Aorta (tissue), 5 donors: Measurements from ENCODE around the gene HSPB7. TPM values are rescaled to one million over a fixed set of nuclear protein-coding genes. Genes with fewer than 3 reads are reported as not detected.

Source experiments
- ATAC-seq: fragments of 200-7000 bp; cut with Tn5 transposase; one replicate; pipeline ENCODE4 v1.9.1; 2022; ENCODE audit warnings: moderate library complexity; ENCODE audit not compliant: low FRiP score
- DNase-seq, 2 donors: peaks; one replicate each; pipeline ENCODE4 v3.0.0-alpha.2; 2020
- H3K27ac ChIP-seq, 2 donors: one replicate each; pipeline ENCODE4 v1.5.1; 2013; ENCODE audit warnings: low read length in 2 of 2, mild to moderate bottlenecking in 2 of 2, moderate library complexity in 2 of 2, control low read depth in 1 of 2, inconsistent platforms in 1 of 2, low read depth in 1 of 2
- H3K27me3 ChIP-seq, 2 donors: one replicate each; pipeline ENCODE4 v1.6.1; 2013; ENCODE audit warnings: control low read depth in 1 of 2, low read length in 1 of 2, mild to moderate bottlenecking in 1 of 2, moderate library complexity in 1 of 2; ENCODE audit not compliant: insufficient read depth in 2 of 2, control insufficient read depth in 1 of 2
- H3K36me3 ChIP-seq, 2 donors: one replicate each; pipeline ENCODE4 v1.6.1; 2013; ENCODE audit warnings: control low read depth in 1 of 2, low read length in 1 of 2, mild to moderate bottlenecking in 1 of 2; ENCODE audit not compliant: insufficient read depth in 2 of 2, control insufficient read depth in 1 of 2
- H3K4me1 ChIP-seq, 2 donors: one replicate each; pipeline ENCODE4 v1.6.1; 2013; ENCODE audit warnings: low read length in 2 of 2, control low read depth in 1 of 2, mild to moderate bottlenecking in 1 of 2, moderate library complexity in 1 of 2; ENCODE audit not compliant: insufficient read depth in 2 of 2, control insufficient read depth in 1 of 2
- H3K4me3 ChIP-seq, 2 donors: one replicate each; pipeline ENCODE4 v1.5.1; 2013; ENCODE audit warnings: low read length in 2 of 2, control low read depth in 1 of 2, mild to moderate bottlenecking in 1 of 2
- H3K9me3 ChIP-seq: one replicate; pipeline ENCODE4 v1.6.1; 2013; ENCODE audit warnings: mild to moderate bottlenecking, low read length; ENCODE audit not compliant: control insufficient read depth
- WGBS, 2 donors: extraction: QIAGEN DNeasy Blood & Tissue Kit; methylation state at CpG; one replicate each; pipeline ENCODE4 v1.1.7; 2013; 5-methylcytosine and 5-hydroxymethylcytosine counted together
- intact Hi-C, 2 donors: fragments of 100-400 bp; cut with DNase I; formaldehyde crosslinking; loops; one replicate each; pipeline versions ENCODE4 v1.14.2 to v1.15.0; 2022
- polyA plus RNA-seq, 2 donors: library from polyadenylated mRNA; stranded (reverse); fragments of 200-250 nt; gene quantifications; one replicate each; pipeline ENCODE4 v1.2.3, GENCODE V29; 2013
- total RNA-seq, 2 donors: library from RNA; stranded (reverse); fragmentation: NEBNext Ultra II Directional; extraction: Animal tissue kit (Norgen Biotek cat#: 25700); gene quantifications; one replicate each; pipeline ENCODE4 v1.2.1, GENCODE V29; 2021
- donor health status: healthy with polysubstance abuse.
- donor health status: Bipolar disorder and iron deficiency.
- donor health status: DM: no; HTN: no; CAD: no.
- donor health status: DM: no; HTN: no; CAD: no.
- donor health status: DM: yes; HTN: yes; CAD: no.

HSPB7 gene
- total and polyA plus RNA-seq, 4 donors, result 128 to 802 (median 326) TPM

DNA sequence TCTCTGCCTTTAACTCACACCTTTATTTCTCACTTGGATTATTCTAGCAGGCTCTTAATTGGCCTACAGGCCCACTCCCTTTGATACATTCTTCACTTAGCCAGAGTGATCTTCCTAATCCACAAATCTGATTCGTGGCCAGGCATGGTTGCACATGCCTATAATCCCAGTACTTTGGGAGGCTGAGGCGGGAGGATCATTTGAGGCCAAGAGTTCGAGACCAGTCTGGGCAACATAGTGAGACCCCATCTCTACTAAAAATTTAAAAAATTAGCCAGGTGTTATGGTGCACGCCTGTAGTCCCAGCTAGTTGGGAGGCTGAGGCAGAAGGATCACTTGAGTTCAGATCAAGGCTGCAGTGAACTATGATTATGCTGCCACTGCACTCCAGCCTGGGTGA is 44.1 kb downstream of the HSPB7 start:
- no peak overlapping the region for H3K4me3 ChIP-seq
- peaks cover 0 to 5% of the 10 kb centered on the region in 2 donors for H3K4me1 ChIP-seq
- 93 to 94% methylated on average over 4 of the region's 4 CpGs for WGBS, 2 donors
- no peak overlapping the region for H3K27ac ChIP-seq
- DNase-seq (no peak), ATAC-seq (no peak)
- peaks cover 0 to 4% of the 10 kb centered on the region in 2 donors for H3K36me3 ChIP-seq
- no peaks in the 10 kb centered on the region for H3K9me3 ChIP-seq
- intact Hi-C loops, result no loop called here
- H3K27me3 ChIP-seq, result no peaks in the 10 kb centered on the region

- Histone ChIP-seq H3K27ac (no peak overlapping the region), H3K27me3 (no peaks in the 10 kb centered on the region), H3K36me3 (peaks cover 0 to 6% of the 10 kb centered on the region in 2 donors), H3K4me1 (peaks cover 0 to 5% of the 10 kb centered on the region in 2 donors), H3K9me3 (no peaks in the 10 kb centered on the region), H3K4me3 (no peak overlapping the region)
- DNase-seq (no peak), ATAC-seq (no peak)
- WGBS, 2 donors, result 90 to 91% methylated on average over 1 of the region's 1 CpG
- intact Hi-C loops, result no loop called here
Measured at GRCh38 chr1:15972409-15972808, 45.4 kb downstream of the HSPB7 start.

- no peak overlapping the region for H3K4me3 ChIP-seq
- H3K27ac ChIP-seq, result no peak overlapping the region
- peaks cover 0 to 6% of the 10 kb centered on the region in 2 donors for H3K36me3 ChIP-seq
- peaks cover 5% of the 10 kb centered on the region in 2 donors for H3K4me1 ChIP-seq
- no peaks in the 10 kb centered on the region for H3K9me3 ChIP-seq
- intact Hi-C loops, result no loop called here
- no peaks in the 10 kb centered on the region for H3K27me3 ChIP-seq
- no peak for DNase-seq
- no peak for ATAC-seq
Measured at GRCh38 chr1:15970911-15971310, 46.9 kb downstream of the HSPB7 start.

DNA sequence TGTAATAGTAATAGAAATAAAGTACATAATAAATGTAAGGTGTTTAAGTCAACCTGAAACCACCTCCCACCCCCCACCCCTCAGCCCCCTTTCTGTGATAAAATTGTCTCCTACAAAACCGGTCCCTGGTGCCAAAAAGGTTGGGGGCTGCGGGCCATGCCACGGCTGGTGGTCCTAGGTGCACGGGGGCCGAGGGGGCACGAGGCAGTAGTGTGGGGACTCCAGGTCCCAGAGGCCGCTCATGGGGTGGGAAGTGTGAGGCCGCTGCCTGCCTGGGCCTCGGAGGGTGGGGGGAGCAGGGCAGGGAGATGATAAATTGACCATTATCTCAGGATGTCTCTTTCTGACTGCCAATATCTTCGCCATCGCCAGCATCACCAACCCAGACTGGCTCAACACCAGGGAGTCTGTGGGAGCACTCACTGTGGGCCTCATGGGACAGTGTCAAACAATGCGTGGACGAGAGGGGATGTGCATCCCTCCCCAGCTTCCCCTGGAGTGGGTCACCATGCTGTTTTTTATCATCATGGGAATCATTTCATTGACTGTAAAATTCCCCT is 48.4 kb downstream of the HSPB7 start:
- no peaks in the 10 kb centered on the region for H3K9me3 ChIP-seq
- H3K4me3 ChIP-seq, result no peak overlapping the region
- H3K27me3 ChIP-seq, result no peaks in the 10 kb centered on the region
- intact Hi-C loops, result no loop called here
- H3K27ac ChIP-seq, result no peak overlapping the region
- DNase-seq (no peak), ATAC-seq (no peak)
- H3K4me1 ChIP-seq, result peaks cover 0 to 7% of the 10 kb centered on the region in 2 donors
- peaks cover 0 to 6% of the 10 kb centered on the region in 2 donors for H3K36me3 ChIP-seq
- 97 to 98% methylated on average over 13 of the region's 13 CpGs for WGBS, 2 donors

- no peak for ATAC-seq
- Histone ChIP-seq H3K27me3 (no peaks in the 10 kb centered on the region), H3K4me1 (peaks cover 0 to 7% of the 10 kb centered on the region in 2 donors), H3K36me3 (peaks cover 0 to 6% of the 10 kb centered on the region in 2 donors), H3K4me3 (no peak overlapping the region), H3K9me3 (no peaks in the 10 kb centered on the region), H3K27ac (no peak overlapping the region)
- 86 to 90% methylated on average over 5 of the region's 5 CpGs for WGBS, 2 donors
- intact Hi-C loops, result no loop called here
- DNase-seq, result no peak
Measured at GRCh38 chr1:15968172-15968571, 49.7 kb downstream of the HSPB7 start.

DNA sequence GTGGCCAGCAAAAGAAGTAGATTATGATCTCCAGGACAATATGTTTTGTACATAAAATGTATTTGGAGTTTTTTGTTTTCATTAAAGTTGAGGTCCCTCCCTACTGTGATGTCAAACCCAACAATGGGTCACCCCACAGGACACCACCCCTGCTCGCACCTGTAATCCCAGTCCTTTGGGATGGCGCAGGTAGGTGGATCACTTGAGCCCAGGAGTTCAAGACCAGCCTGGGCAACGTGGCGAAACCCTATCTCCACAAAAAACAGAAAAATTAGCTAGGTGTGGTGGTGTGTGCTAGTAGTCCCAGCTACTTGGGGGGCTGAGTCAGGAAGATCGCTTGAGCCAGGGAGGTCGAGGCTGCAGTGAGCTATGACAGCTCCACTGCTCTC is 50.9 kb downstream of the HSPB7 start:
- H3K27ac ChIP-seq, result no peak overlapping the region
- peaks cover 0 to 2% of the 10 kb centered on the region in 2 donors for H3K36me3 ChIP-seq
- no peaks in the 10 kb centered on the region for H3K27me3 ChIP-seq
- peaks cover 0 to 7% of the 10 kb centered on the region in 2 donors for H3K4me1 ChIP-seq
- ATAC-seq (no peak), DNase-seq (no peak)
- intact Hi-C loops, result no loop called here
- 96 to 98% methylated on average over 6 of the region's 6 CpGs for WGBS, 2 donors
- no peaks in the 10 kb centered on the region for H3K9me3 ChIP-seq
- H3K4me3 ChIP-seq, result no peak overlapping the region

DNA sequence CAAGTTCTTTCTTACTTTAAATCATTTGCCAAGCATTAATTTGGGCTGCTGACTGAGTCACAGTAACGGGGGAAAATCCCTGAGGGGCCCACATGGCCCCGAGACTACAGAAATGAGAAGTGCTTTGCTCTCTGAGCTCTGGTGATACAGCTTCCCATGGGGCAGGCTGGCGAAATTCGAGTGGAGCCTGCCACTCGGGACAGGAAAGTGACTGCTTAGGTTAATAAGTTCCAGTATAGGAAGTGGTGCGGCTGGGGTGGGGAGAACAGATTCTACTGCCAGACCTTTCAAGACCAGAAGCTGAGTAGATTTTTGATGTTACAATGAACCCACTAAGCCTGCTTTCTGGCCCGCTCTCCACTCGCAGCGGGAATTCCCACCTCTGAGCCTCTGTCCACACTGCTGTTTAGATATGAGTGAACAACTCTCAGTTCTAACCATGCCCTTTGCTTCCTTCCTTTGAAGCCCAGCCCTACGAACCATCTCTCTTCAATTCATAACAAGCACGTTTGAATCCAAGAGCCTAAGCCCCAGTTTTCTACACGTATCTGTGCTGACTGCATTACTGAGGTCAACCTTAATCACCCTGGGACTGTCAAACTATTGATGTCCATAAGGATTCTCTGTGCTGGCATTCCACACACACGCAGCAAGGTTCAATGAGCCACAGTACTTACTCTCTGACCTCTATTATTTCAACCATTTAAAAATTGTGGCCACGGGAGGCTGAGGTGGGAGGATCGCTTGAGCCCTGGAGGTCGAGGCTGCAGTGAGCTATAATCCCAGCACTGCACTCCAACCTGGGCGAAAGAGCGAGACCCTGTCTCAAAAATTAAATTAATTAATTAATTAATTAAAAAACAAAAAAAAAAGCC is 51.5 kb downstream of the HSPB7 start:
- H3K27me3 ChIP-seq, result no peaks in the 10 kb centered on the region
- peak overlapping the region in 1 of 2 donors; percentile 17 for H3K27ac ChIP-seq
- DNase-seq, result peak in 1 of 2 donors; percentile 71
- H3K4me3 ChIP-seq, result no peak overlapping the region
- no peaks in the 10 kb centered on the region for H3K9me3 ChIP-seq
- peaks cover 0 to 2% of the 10 kb centered on the region in 2 donors for H3K36me3 ChIP-seq
- intact Hi-C loops, result no loop called here
- peaks cover 0 to 7% of the 10 kb centered on the region in 2 donors for H3K4me1 ChIP-seq
- WGBS, 2 donors, result 62 to 64% methylated on average over 18 of the region's 18 CpGs
- ATAC-seq, result peak; percentile 53

DNA sequence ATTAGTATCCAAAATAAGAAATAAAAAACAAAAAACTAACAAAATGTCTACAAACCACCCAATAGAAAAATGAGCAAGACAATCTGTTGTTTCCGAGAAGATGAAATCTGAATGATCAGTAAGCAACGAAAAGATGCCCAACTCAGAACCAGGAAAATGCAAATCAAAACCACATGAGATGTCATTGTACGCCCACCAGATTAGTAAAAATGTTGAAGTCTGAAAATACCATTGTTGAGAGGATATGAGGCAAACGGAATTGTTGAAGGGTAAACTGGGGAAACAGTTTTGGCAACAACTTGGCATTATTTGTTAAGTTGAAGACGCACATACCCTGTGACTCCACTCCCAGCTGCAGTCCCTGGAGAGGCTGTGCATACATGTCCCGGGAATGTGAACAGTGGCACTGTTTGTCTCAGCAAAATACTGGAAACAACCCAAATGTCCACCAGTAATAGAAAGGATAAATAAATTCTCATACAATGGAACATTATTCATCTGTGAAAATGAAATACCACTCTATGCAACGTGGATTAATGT is 52.5 kb downstream of the HSPB7 start:
- Histone ChIP-seq H3K27ac (no peak overlapping the region), H3K4me3 (no peak overlapping the region), H3K27me3 (no peaks in the 10 kb centered on the region), H3K9me3 (no peaks in the 10 kb centered on the region), H3K36me3 (peaks cover 0 to 2% of the 10 kb centered on the region in 2 donors), H3K4me1 (peaks cover 0 to 7% of the 10 kb centered on the region in 2 donors)
- intact Hi-C loops, result no loop called here
- 39 to 43% methylated on average over 7 of the region's 7 CpGs for WGBS, 2 donors
- ATAC-seq (no peak), DNase-seq (no peak)
